Heart right ventricle (tissue), 16 donors: ENCODE results near the gene SLC19A1. TPM values are rescaled to one million over a fixed set of nuclear protein-coding genes. Genes with fewer than 3 reads are reported as not detected.
"Not testable (repeated sequence)": the region's sequence is repeated elsewhere in the genome, so short reads cannot be mapped to it uniquely, and the experiment has no call there.

Experiments
- ATAC-seq, 8 donors: fragments of 200-7000 bp; cut with Tn5 transposase; one replicate each; pipeline ENCODE4 v1.9.1; 2020; ENCODE audit warnings: mild to moderate bottlenecking in 8 of 8, moderate library complexity in 8 of 8, moderate number of reproducible peaks in 1 of 8
- DNase-seq, 2 donors: peaks; one replicate each; pipeline ENCODE4 v3.0.0-alpha.2; 2020
- H3K27ac ChIP-seq, 10 donors: fragments of 200-600 bp; sonication (generic) in 2 of 10; one replicate each; pipeline versions ENCODE4 v1.5.0 to v1.8.0; 2020 to 2022; ENCODE audit warnings: mild to moderate bottlenecking in 3 of 10
- H3K27me3 ChIP-seq, 7 donors: fragments of 200-600 bp; one replicate each; pipeline ENCODE4 v1.8.0; 2021 to 2022; ENCODE audit warnings: mild to moderate bottlenecking in 2 of 7
- H3K36me3 ChIP-seq, 9 donors: fragments of 200-600 bp; sonication (generic) in 1 of 9; one replicate each; pipeline versions ENCODE4 v1.5.0 to v1.8.0; 2020 to 2022; ENCODE audit warnings: mild to moderate bottlenecking in 2 of 9
- H3K4me1 ChIP-seq, 9 donors: fragments of 200-600 bp; sonication (generic) in 1 of 9; one replicate each; pipeline versions ENCODE4 v1.5.0 to v1.8.0; 2020 to 2022; ENCODE audit warnings: mild to moderate bottlenecking in 4 of 9
- H3K4me3 ChIP-seq, 10 donors: fragments of 200-600 bp; sonication (generic) in 2 of 10; one replicate each; pipeline versions ENCODE4 v1.5.0 to v1.8.0; 2020 to 2022; ENCODE audit warnings: mild to moderate bottlenecking in 7 of 10, moderate library complexity in 2 of 10
- H3K9me3 ChIP-seq, 11 donors: fragments of 200-600 bp in 10 of 11; sonication (generic) in 2 of 11; one replicate each; pipeline versions ENCODE4 v1.5.0 to v1.8.0; 2013 to 2022; ENCODE audit warnings: mild to moderate bottlenecking in 2 of 11, control low read depth in 1 of 11, moderate library complexity in 1 of 11
- WGBS, 2 donors: extraction: QIAGEN DNeasy Blood & Tissue Kit; methylation state at CpG; one replicate each; pipeline ENCODE4 v1.1.7; 2013; ENCODE audit warnings: inconsistent platforms in 1 of 2; 5-methylcytosine and 5-hydroxymethylcytosine counted together
- intact Hi-C, 10 donors: fragments of 100-400 bp; cut with DNase I; formaldehyde crosslinking; loops; one replicate each; pipeline versions ENCODE4 v1.11.1 to v1.14.2; 2022
- polyA plus RNA-seq, 2 donors: library from polyadenylated mRNA; stranded (reverse); fragments of 200-250 nt; gene quantifications; one replicate each; pipeline ENCODE4 v1.2.3, GENCODE V29; 2013
- total RNA-seq, 10 donors: library from RNA; stranded (reverse); fragmentation: NEBNext Ultra II Directional in 3 of 10; extraction: Animal tissue kit (Norgen Biotek cat#: 25700) in 3 of 10; gene quantifications; one replicate each; pipeline versions ENCODE4 v1.2.1 to v1.2.4, GENCODE V29; 2021 to 2023
- TF ChIP-seq, protein P1 (sequence below), 9 donors: fragments of 200-600 bp; sonication (generic) in 2 of 9; IDR thresholded peaks; one replicate each; pipeline versions ENCODE4 v1.5.0 to v1.8.0; 2021 to 2022; ENCODE audit warnings: antibody characterized with exemption in 9 of 9, mild to moderate bottlenecking in 5 of 9, moderate library complexity in 1 of 9
- donor health status: Arrhythmogenic right ventricular cardiomyopathy.
- donor health status: ischemic (EF 13 %, LVEDD 7.1; RV severe dilation, severe dysfunction).
- donor health status: healthy with polysubstance abuse.
- donor health status: DM: no; HTN: yes; CAD: no.
- donor health status: DM: no; HTN: no; CAD: no.
- donor health status: ischemic (EF 25% LVEDD 6.9; RV normal size, moderate dysfunction).
- donor health status: ischemic (EF 25% LVEDD 5.7; RV mildly dilated, moderate dysfunction).
- donor health status: healthy.
- donor health status: DM: yes; HTN: yes; CAD: no.
- donor health status: Ischemic cardiomyopathy.
- donor health status: ischemic (EF 35%, LVEDD 5.7; RV mildly dilated, moderate dysfunction).
- donor health status: nonischemic (EF 11% LVEDD 7.7; RV severe dilation, severe dysfunction).
- donor health status: DM: yes; HTN: yes; CAD: no.
- donor health status: PGD.
- donor health status: ischemic (EF 29% LVEDD 5.4; RV normal size, mild dysfunction).
- donor health status: nonischemic (EF 23%, LVEDD 6.1; RV moderate dilation, normal function).

Gene SLC19A1
- total and polyA plus RNA-seq, 12 donors = 1.5 to 8.5 (median 3.8) TPM

DNA sequence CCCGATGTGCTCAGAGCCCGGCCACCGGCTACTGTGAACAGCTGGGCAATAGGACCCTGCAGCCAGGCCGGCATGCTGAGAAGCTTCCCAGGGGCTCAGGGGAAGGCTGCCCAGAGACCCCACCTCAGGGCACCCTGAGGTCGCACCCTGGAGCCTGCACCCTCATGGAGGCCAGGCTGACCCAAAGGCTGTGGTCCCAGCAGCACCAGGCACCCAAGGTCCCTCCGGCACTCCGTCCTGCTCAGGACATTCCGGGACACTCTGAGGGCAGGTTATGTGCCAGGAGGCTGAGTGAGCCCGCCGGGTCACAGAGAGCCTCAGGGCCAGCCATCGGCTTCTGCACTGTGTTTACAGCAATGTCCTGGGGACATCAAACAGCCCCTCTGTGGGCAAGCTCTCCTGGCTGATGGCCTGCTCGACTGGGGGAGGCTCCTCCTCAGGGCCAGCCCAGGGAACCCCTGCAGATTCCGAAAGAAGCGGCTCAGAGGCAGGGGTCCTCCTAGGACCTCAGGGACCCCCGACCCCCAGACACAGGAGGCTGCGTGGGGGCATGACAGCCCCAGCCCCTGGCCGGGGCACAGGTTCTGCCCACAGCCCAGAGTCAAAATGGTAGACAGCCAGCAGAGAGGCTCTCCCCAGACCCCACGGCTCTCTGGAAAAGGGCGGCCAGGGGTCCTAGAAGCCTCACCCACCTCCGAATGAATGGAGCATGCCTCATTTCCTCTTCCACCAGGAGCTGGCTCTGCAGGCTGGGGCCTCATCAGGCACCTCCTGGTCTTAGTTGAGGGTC lies 8.2 kb downstream of the SLC19A1 start:
- ATAC-seq (peak; percentile 13 to 70 (median 46)), DNase-seq (peak in 1 of 2 donors; percentile 35)
- H3K4me1 ChIP-seq = peaks cover 0 to 44% (median 15%) of the 10 kb centered on the region in 9 donors
- TF ChIP-seq, protein P1, sequence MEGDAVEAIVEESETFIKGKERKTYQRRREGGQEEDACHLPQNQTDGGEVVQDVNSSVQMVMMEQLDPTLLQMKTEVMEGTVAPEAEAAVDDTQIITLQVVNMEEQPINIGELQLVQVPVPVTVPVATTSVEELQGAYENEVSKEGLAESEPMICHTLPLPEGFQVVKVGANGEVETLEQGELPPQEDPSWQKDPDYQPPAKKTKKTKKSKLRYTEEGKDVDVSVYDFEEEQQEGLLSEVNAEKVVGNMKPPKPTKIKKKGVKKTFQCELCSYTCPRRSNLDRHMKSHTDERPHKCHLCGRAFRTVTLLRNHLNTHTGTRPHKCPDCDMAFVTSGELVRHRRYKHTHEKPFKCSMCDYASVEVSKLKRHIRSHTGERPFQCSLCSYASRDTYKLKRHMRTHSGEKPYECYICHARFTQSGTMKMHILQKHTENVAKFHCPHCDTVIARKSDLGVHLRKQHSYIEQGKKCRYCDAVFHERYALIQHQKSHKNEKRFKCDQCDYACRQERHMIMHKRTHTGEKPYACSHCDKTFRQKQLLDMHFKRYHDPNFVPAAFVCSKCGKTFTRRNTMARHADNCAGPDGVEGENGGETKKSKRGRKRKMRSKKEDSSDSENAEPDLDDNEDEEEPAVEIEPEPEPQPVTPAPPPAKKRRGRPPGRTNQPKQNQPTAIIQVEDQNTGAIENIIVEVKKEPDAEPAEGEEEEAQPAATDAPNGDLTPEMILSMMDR (IDR thresholded peaks at IDR 0.05) = no peak
- H3K9me3 ChIP-seq = no peaks in the 10 kb centered on the region
- 56 to 63% methylated on average over 20 of the region's 20 CpGs for WGBS, 2 donors
- intact Hi-C loops = no loop called here
- H3K36me3 ChIP-seq = peaks cover 0 to 30% (median 0%) of the 10 kb centered on the region in 9 donors
- no peaks in the 10 kb centered on the region for H3K27me3 ChIP-seq
- H3K27ac ChIP-seq = peak overlapping the region in 8 of 10 donors; percentile 25 to 84 (median 62)
- no peak overlapping the region for H3K4me3 ChIP-seq

DNA sequence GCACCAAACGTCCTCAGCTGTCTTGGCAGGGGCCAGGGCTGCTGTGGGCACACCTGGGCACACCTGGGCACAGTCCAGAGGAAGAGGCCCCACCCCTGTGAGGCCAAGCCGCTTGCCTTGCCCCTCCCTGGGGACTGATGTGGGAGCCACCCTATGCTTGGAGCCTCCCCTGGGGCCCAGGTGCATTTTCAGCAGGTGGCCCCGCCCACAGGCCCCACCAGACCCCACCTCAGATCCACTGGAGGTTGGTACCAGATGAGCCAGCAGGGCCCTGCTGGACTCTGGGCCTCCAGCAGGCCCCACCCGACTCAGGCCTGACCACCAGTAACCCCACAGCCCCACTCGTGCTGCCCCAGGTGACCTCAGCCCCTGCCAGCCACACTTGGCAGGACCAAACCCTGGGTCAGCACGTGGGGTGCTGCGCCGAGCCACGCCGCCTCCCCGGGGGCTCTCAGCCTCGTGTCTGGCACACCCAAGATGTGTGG lies 8.8 kb downstream of the SLC19A1 start:
- WGBS, 2 donors = 85 to 88% methylated on average over 12 of the region's 12 CpGs
- DNase-seq = no peak
- peak in 2 of 8 donors; percentile 1 to 3 for ATAC-seq
- Histone ChIP-seq H3K36me3 (peaks cover 0 to 36% (median 0%) of the 10 kb centered on the region in 9 donors), H3K27ac (peak overlapping the region in 5 of 10 donors; percentile 58 to 84 (median 70)), H3K9me3 (no peaks in the 10 kb centered on the region), H3K27me3 (no peaks in the 10 kb centered on the region), H3K4me3 (no peak overlapping the region), H3K4me1 (peaks cover 0 to 44% (median 15%) of the 10 kb centered on the region in 9 donors)
- intact Hi-C loops = no loop called here
- TF ChIP-seq, protein P1 (IDR thresholded peaks at IDR 0.05) = no peak

DNA sequence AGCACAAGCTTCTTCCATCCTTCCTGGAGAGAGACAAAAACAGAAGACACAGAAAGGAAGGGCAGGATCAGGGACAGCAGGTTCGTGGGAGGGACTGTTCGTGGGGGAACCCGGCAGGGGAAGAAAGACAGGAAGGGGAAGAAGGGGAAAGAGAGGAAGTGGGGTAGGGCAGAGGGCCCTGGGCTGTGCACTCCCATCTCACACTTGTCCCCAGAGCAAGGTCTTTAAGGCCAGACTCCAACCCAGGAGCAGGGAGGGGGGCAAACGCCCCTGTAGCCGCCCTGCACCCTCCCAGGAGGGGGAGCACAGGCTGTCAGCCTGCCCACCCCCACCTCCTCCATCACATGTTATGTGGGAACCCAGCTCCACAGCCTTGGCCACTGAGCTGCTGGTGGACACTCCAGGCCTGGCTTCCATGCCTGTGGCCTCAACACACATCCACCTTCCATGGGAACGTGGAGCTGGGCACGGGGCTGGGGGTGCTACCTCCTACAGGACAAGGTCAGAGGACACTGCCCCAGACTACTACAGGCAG lies 9.3 kb downstream of the SLC19A1 start:
- ATAC-seq (no peak), DNase-seq (no peak)
- Histone ChIP-seq H3K4me1 (peaks cover 0 to 44% (median 15%) of the 10 kb centered on the region in 9 donors), H3K27me3 (no peaks in the 10 kb centered on the region), H3K9me3 (no peaks in the 10 kb centered on the region), H3K4me3 (no peak overlapping the region), H3K36me3 (peaks cover 0 to 42% (median 0%) of the 10 kb centered on the region in 9 donors), H3K27ac (peak overlapping the region in 2 of 10 donors; percentile 58 to 80)
- 61 to 65% methylated on average over 7 of the region's 7 CpGs for WGBS, 2 donors
- intact Hi-C loops = no loop called here
- TF ChIP-seq, protein P1 (IDR thresholded peaks at IDR 0.05) = no peak

DNA sequence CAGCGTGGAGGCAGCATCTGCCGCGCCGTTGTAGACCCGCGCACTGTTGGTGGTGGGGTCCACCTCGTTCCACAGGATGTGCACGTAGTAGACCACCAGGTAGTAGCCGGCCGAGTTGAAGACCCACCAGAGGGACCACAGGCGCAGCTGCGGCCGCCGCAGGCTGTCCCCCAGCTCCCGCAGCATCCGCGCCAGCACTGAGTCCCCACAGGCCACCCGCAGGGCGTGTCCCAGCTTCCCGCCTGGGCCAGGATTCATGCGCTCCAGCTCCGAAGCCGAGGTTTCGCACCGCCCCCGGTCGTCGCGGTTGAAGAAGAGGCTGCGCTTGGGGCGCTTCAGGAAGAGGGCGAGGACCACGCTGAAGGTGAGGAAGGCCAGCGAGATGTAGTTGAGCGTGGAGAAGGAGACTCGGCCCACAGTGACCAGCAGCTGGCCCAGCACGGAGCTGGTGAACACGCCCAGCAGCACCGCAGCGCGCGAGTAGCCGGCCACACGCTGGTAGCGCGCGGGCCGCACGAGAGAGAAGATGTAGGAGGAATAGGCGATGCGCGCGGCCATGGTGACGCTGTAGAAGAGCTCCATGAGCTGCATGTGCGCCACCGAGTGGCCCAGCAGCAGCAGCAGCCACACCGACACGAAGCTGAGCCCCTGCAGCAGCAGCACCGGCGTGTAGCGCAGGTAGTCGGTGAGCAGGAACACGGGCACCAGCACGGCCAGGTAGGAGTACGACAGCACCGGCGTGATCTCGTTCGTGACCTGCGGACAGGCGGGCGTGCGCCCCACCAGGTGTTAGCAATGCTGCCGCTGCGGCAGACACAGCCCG lies 10.6 kb downstream of the SLC19A1 start:
- 98 to 99% methylated on average over 75 to 76 of the region's 76 CpGs for WGBS, 2 donors
- Histone ChIP-seq H3K4me3 (no peak overlapping the region), H3K36me3 (peaks cover 0 to 44% (median 0%) of the 10 kb centered on the region in 9 donors), H3K27ac (peak overlapping the region in 1 of 10 donors; percentile 80), H3K9me3 (no peaks in the 10 kb centered on the region), H3K4me1 (peaks cover 0 to 44% (median 15%) of the 10 kb centered on the region in 9 donors), H3K27me3 (no peaks in the 10 kb centered on the region)
- intact Hi-C loops = loop anchor here in 1 of 10 donors (2.0 kb wide), 1 partner anchor 53 kb away; no protein-coding TSS in a partner anchor
- ATAC-seq (no peak), DNase-seq (peak in 1 of 2 donors; percentile 14)
- TF ChIP-seq, protein P1 (IDR thresholded peaks at IDR 0.05) = no peak

DNA sequence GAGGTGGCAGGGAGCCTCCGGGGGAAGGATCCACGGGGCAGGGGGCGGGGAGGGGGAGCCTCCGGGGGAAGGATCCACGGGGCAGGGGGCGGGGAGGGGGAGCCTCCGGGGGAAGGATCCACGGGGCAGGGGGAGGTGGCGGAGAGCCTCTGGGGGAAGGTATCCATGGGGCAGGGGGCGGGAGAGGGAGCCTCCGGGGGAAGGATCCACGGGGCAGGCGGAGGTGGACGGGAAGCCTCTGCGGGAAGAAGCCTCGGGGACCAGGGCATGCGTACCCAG lies 11.2 kb downstream of the SLC19A1 start:
- 96 to 98% methylated on average over 16 to 17 of the region's 17 CpGs for WGBS, 2 donors
- DNase-seq, H3K27ac ChIP-seq, H3K4me3 ChIP-seq, ATAC-seq, H3K27me3 ChIP-seq, H3K9me3 ChIP-seq: not testable (repeated sequence)
- intact Hi-C loops = loop anchor here in 1 of 10 donors (2.0 kb wide), 1 partner anchor 52 kb away; no protein-coding TSS in a partner anchor
- H3K36me3 ChIP-seq = peaks cover 0 to 40% (median 0%) of the 10 kb centered on the region in 9 donors
- H3K4me1 ChIP-seq = peaks cover 0 to 41% (median 15%) of the 10 kb centered on the region in 9 donors
